Stomach smooth muscle (tissue), 2 donors: ENCODE results near the gene BUD23.
A peak's percentile ranks its signal among the peaks of the same experiment; 100 is the strongest.
"Not testable (repeated sequence)": the region's sequence is repeated elsewhere in the genome, so short reads cannot be mapped to it uniquely, and the experiment has no call there.

ENCODE experiments used
- H3K27ac ChIP-seq: one replicate; pipeline ENCODE4 v1.7.0; 2013; ENCODE audit warnings: mild to moderate bottlenecking, low read length, inconsistent platforms
- H3K27me3 ChIP-seq, 2 donors: one replicate each; pipeline ENCODE4 v1.7.0; 2013; ENCODE audit warnings: low read length in 2 of 2; ENCODE audit not compliant: insufficient read depth in 2 of 2, control insufficient read depth in 1 of 2
- H3K36me3 ChIP-seq, 2 donors: one replicate each; pipeline ENCODE4 v1.7.0; 2013; ENCODE audit warnings: low read length in 2 of 2; ENCODE audit not compliant: control insufficient read depth in 2 of 2, insufficient read depth in 2 of 2
- H3K4me1 ChIP-seq: one replicate; pipeline ENCODE4 v1.7.0; 2013; ENCODE audit warnings: low read length; ENCODE audit not compliant: control insufficient read depth, insufficient read depth
- H3K4me3 ChIP-seq, 2 donors: one replicate each; pipeline ENCODE4 v1.7.0; 2013; ENCODE audit warnings: low read length in 2 of 2
- H3K9ac ChIP-seq, 2 donors: one replicate each; pipeline ENCODE4 v1.7.0; 2013; ENCODE audit warnings: low read length in 2 of 2, mild to moderate bottlenecking in 1 of 2
- H3K9me3 ChIP-seq, 2 donors: one replicate each; pipeline ENCODE4 v1.7.0; 2013; ENCODE audit warnings: low read length in 2 of 2; ENCODE audit not compliant: control insufficient read depth in 2 of 2
- donor health status: healthy.
- donor health status: Pancreatic carcinoma.

Gene BUD23

DNA sequence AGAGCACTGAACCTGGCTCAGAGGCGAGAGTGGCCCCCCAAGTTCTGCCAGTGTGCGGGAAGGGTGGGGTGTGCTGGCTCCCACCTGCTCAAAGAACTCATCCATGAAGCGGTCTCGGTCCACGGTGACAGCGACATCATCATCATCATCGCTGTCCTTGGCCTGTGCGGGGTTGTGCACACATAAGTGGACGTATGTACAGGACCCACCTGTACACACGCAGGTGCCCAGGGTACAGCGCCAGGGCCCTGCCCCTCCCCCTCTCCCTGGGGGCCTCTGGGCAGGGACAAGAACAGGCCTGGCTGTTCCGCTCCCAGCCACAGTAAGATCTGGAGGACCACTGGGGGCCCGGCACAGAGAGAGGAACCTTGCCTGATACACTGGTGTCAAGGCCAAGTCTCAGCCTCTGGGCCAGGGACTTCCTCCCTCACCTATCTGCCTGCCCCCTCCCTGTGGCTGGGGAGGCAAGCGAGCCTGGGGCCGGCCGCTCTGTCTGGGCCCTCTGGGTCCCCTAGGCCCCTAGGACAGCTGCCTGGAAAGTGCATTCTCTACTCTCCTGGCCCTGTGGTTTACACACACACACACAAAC, 25.7 kb downstream of the BUD23 start:
- H3K27ac ChIP-seq, result no peak overlapping the region
- H3K4me3 ChIP-seq, result no peak overlapping the region
- H3K4me1 ChIP-seq, result peaks cover 13% of the 10 kb centered on the region
- H3K9ac ChIP-seq, result no peak overlapping the region
- H3K36me3 ChIP-seq, result peaks cover 0 to 6% of the 10 kb centered on the region in 2 donors
- H3K9me3 ChIP-seq, result no peaks in the 10 kb centered on the region
- H3K27me3 ChIP-seq, result no peaks in the 10 kb centered on the region

DNA sequence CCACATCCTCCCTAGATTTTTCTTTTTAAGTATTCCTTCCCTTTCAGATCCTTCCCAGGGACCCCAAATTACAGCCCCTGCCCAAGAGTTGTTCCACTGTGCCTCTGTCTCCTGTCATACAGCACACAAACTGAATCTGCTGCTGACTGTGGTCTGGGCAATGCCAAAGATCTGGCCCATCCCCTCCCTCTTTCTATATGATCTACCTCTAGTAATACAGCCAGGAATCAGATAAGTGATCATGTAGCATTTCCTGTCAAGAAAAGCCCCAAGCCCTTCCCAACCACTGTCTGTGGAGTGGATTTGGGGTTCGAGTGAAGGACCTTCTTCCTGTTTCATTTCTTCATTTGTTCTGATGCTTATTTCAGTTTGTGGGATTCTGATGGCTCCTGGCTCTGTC, 29.4 kb downstream of the BUD23 start:
- Histone ChIP-seq H3K9me3 (no peaks in the 10 kb centered on the region), H3K4me1 (peaks cover 24% of the 10 kb centered on the region), H3K27me3 (no peaks in the 10 kb centered on the region), H3K9ac (no peak overlapping the region), H3K4me3 (no peak overlapping the region), H3K27ac (no peak overlapping the region), H3K36me3 (peaks cover 2 to 5% of the 10 kb centered on the region in 2 donors)

DNA sequence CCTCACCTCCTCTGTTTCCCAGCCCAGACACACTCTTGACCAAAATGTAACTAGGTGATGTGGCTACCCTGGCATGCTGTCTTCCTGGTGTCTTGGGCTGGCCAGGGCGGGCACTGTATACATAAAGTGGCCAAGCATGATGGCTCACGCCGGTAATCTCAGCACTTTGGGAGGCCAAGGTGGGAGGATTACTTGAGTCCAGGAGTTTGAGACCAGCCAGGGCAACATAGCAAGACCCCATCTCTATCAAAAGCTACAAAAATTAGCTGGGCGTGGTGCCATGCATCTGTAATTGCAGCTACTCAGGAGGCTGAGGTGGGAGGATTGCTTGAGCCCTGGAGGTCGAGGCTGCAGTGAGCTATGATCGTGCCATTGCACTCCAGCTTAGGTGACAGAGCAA, 29.9 kb downstream of the BUD23 start:
- peaks cover 30% of the 10 kb centered on the region for H3K4me1 ChIP-seq
- H3K4me3 ChIP-seq, H3K9ac ChIP-seq, H3K9me3 ChIP-seq, H3K27ac ChIP-seq, H3K36me3 ChIP-seq, H3K27me3 ChIP-seq: not testable (repeated sequence)

GRCh38 chr7:73715648-73716317, 32.4 kb downstream of the BUD23 start:
- H3K27ac ChIP-seq, result peak overlapping the region; percentile 69
- H3K27me3 ChIP-seq, result no peaks in the 10 kb centered on the region
- H3K4me3 ChIP-seq, result peak overlapping the region in 1 of 2 donors; percentile 15
- H3K36me3 ChIP-seq, result peaks cover 0 to 5% of the 10 kb centered on the region in 2 donors
- H3K9me3 ChIP-seq, result no peaks in the 10 kb centered on the region
- peaks cover 38% of the 10 kb centered on the region for H3K4me1 ChIP-seq
- no peak overlapping the region for H3K9ac ChIP-seq

DNA sequence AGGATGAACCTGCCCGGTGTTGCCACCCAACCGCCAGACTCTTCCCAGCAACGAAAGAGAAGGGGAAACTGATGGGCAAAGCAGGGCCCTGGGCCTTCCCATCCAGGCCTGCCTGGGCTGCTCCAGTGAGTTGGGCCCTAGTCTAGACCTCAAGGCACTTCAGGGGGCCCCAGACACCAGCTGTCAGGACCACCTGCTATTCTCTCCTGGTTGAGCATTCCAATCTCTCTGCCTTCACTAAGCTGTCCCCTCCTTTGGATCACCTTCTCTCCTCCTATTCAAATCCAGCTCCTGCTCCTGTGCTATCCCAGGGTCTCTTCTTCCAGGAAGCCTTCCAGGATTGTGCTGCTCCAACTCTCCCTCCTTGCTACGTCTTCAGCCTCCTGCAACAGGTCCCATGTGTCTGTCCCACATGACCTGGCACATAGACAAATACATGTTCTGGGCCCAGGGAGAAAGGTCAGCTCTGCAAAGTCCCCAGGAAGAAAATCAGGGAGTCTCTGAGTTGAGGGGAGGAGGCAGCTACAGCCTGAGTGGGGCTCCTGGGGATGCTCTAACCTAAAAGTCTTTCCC, 33.0 kb downstream of the BUD23 start:
- Histone ChIP-seq H3K4me1 (peaks cover 44% of the 10 kb centered on the region), H3K27ac (peak overlapping the region; percentile 69), H3K4me3 (peak overlapping the region; percentile 40 to 43), H3K27me3 (no peaks in the 10 kb centered on the region), H3K36me3 (peaks cover 0 to 5% of the 10 kb centered on the region in 2 donors), H3K9me3 (no peaks in the 10 kb centered on the region), H3K9ac (peak overlapping the region; percentile 29 to 58)

DNA sequence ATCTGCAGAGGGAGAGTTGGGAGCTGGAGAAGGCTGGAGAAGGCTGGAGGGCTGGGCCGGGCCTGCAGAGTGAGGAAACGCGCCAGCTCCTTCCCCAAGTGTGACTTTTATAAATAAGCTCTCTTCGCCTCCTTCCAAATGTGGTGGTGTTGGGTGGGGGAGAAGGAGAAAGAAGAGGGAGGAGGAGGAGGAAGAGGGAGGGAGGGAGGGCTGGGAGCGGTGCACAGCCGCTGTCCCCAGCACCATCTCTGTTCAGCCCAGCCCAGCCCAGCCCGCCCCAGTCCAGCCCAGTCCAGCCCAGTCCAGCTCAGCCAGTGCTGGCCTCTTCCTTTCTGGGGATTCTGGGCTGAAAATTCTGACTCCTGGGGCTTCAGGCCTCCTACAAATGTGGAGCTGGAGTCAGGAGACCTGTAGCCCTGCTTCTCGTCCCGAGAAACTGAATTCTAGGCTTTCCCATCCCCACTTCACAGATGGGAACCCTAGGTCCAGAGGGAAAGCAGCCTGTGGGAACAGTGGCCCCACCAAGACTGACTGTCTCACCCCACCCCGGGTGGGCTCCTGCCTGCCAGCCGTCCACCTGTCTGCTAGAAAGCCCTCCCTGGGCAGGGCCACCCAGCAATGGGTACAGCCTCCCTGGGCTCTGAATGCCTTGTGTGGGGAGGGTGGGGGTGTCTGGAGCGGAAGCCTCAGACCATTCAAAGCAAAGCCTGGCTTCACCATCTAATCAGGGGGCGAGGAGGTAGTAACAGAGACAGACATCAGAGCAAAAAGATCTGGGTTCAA, 33.8 kb downstream of the BUD23 start:
- Histone ChIP-seq H3K36me3 (peaks cover 0 to 5% of the 10 kb centered on the region in 2 donors), H3K27ac (peak overlapping the region; percentile 69), H3K4me3 (peak overlapping the region; percentile 43 to 80), H3K9me3 (no peaks in the 10 kb centered on the region), H3K9ac (peak overlapping the region; percentile 51 to 58), H3K4me1 (peaks cover 49% of the 10 kb centered on the region), H3K27me3 (no peaks in the 10 kb centered on the region)

- H3K9me3 ChIP-seq, result no peaks in the 10 kb centered on the region
- H3K27ac ChIP-seq, result peak overlapping the region; percentile 67
- peak overlapping the region; percentile 80 for H3K4me3 ChIP-seq
- peaks cover 49% of the 10 kb centered on the region for H3K4me1 ChIP-seq
- peak overlapping the region in 1 of 2 donors; percentile 75 for H3K9ac ChIP-seq
- H3K27me3 ChIP-seq, result no peaks in the 10 kb centered on the region
- H3K36me3 ChIP-seq, result peaks cover 0 to 5% of the 10 kb centered on the region in 2 donors
Measured at GRCh38 chr7:73717991-73718405, 34.6 kb downstream of the BUD23 start.

DNA sequence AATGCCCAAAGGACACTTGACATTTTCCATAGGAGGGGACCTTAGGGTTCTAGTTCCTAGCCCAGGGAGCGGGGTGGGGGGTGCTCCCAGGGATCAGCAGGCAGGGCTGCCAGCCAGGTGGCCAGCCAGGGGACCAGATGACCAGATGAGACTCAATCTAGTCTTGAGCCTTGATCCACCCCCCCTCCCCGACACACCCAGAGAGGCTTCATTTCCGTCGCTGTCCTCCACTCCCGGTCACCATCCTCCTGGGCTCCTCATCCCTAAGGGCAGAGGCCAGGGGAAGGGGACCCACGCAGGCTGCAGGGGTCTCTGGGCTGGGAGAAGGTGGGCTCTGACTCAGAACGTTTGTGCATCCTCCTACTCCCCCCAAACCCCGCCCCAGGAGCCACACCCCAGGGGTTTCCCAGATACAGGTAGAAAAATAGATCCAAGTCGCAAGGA, 35.1 kb downstream of the BUD23 start:
- Histone ChIP-seq H3K9ac (peak overlapping the region; percentile 47 to 75), H3K27ac (peak overlapping the region; percentile 11), H3K4me1 (peaks cover 49% of the 10 kb centered on the region)

DNA sequence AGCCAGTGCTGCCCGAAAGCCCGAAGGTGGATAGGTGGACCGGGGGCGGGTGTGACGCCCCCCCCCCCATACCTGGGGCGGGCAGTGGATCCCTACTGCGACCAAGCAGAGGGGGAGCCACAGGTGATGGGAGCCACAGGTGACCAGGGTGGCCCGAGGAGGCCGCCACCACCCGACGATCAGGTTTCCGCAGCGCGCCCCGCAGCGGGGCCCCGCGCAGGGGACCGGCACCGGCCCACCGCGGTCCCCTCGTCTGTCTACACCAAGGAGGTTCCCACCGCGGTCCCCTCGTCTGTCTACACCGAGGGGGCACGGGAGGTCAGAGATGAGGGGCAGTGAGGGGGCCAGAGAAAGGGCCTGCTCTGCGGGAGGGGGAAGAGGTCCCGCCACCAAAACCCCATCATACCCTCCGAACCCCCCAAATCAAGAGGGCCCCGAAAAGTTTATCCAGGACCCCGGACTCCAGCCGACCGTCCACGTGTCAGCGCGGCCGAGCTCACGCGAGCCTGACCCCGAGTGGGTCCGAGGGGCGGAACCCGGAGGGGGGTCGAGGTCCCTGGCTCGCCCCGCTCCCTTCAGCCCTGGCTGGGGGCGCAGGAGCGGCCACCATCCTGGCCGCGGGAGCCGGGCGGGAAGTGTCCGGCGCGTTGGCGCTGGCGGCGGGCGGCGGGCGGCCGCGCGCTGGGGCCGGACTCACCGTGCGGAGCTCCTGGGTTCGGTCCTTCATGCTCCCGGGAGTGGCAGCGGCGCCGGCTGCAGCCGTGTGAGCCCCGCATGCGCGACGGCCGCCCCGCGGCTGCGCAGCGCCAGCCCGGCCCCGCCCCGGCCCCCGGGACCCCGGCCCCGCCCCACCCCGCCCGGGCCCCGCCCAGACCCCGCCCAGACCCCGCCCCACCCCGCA, 35.8 kb downstream of the BUD23 start, which contains the start of gene STX1A:
Gene STX1A, minus strand, starts transcription at position 765 of the 901 bp plus-strand sequence. Its CDS starts 38 bp downstream, at position 727.
- Histone ChIP-seq H3K27me3 (no peaks in the 10 kb centered on the region), H3K9me3 (no peaks in the 10 kb centered on the region), H3K9ac (peak within 1 kb of the TSS; percentile 47 to 75), H3K36me3 (peaks cover 0 to 5% of the 10 kb centered on the region in 2 donors), H3K4me3 (peak within 1 kb of the TSS; percentile 80), H3K4me1 (peaks cover 49% of the 10 kb centered on the region), H3K27ac (peak within 1 kb of the TSS; percentile 41)

More for the DNA sequence above, 35.1 kb downstream of the BUD23 start:
- Histone ChIP-seq H3K27me3 (no peaks in the 10 kb centered on the region), H3K4me3 (peak overlapping the region; percentile 80), H3K9me3 (no peaks in the 10 kb centered on the region), H3K36me3 (peaks cover 0 to 5% of the 10 kb centered on the region in 2 donors)

DNA sequence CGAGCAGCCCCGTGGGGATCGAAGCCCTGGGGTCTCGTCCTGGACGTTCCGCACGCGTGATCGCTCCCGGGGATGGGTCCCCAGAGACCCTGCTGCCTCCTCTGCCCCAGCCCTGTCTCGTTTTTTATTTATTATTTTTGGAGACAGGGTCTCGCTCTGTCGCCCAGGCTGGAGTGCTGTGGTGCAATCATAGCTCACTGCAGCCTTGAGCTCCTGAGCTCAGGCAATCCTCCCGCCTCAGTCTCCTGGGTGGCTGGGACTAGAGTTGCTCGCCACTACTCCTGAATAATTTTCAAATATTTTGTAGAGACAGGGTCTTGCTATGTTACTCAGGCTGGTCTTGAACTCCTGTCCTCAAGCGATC, 36.4 kb downstream of the BUD23 start:
- no peak overlapping the region for H3K9ac ChIP-seq
- H3K27me3 ChIP-seq, result no peaks in the 10 kb centered on the region
- H3K27ac ChIP-seq, result peak overlapping the region; percentile 41
- peaks cover 0 to 5% of the 10 kb centered on the region in 2 donors for H3K36me3 ChIP-seq
- peaks cover 49% of the 10 kb centered on the region for H3K4me1 ChIP-seq
- peak overlapping the region in 1 of 2 donors; percentile 57 for H3K4me3 ChIP-seq
- no peaks in the 10 kb centered on the region for H3K9me3 ChIP-seq
